ENCODE results near the gene RIPPLY1.

Gene RIPPLY1

DNA sequence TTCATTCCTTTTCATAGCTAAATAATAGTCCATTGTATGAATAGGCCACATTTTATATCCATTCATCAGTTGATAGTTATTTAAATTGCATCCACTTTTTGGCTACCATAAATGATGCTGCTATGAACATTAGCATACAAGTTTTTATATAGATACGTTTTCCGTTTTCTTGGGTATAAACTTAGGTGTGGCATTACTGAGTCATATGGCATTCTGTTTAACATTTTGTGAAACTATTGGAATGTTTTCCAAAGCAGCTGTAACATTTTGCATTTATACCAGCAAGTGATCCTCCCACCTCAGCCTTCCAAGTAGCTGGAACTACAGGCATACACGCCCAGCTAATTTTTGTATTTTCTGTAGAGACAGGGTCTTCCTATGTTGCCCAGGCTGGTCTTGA, 43.3 kb upstream of the RIPPLY1 start:
- H3K27ac ChIP-seq: no peak overlapping the region
- no peak for DNase-seq (ENCODE audit: low spot score)
- no peak overlapping the region for H3K4me3 ChIP-seq
- TF ChIP-seq, protein P1, sequence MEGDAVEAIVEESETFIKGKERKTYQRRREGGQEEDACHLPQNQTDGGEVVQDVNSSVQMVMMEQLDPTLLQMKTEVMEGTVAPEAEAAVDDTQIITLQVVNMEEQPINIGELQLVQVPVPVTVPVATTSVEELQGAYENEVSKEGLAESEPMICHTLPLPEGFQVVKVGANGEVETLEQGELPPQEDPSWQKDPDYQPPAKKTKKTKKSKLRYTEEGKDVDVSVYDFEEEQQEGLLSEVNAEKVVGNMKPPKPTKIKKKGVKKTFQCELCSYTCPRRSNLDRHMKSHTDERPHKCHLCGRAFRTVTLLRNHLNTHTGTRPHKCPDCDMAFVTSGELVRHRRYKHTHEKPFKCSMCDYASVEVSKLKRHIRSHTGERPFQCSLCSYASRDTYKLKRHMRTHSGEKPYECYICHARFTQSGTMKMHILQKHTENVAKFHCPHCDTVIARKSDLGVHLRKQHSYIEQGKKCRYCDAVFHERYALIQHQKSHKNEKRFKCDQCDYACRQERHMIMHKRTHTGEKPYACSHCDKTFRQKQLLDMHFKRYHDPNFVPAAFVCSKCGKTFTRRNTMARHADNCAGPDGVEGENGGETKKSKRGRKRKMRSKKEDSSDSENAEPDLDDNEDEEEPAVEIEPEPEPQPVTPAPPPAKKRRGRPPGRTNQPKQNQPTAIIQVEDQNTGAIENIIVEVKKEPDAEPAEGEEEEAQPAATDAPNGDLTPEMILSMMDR (IDR thresholded peaks at IDR 0.05): no peak

GRCh38 chrX:106940068-106940467, 36.9 kb upstream of the RIPPLY1 start:
- no peak for DNase-seq (ENCODE audit: low spot score)
- TF ChIP-seq, protein P1 (IDR thresholded peaks at IDR 0.05): no peak
- H3K4me3 ChIP-seq: no peak overlapping the region
- H3K27ac ChIP-seq: no peak overlapping the region

DNA sequence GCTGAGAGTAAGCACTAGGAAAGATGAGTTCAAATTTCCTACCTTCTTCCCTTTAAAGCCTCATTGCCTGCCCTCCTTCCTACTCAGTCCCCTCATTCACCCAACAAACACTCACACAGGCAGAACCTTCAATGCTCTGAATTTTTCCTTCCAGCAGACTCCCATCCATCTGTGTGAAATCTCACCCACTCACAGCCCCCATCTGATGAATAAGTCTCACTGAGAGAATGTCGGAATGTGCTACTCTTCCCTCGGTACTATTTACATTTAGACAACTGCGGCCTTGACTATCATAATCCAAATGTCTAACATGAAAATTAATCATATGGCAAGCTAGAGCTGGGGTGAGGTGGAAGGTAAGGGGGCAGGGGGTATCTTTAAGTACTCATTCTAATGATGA, 36.4 kb upstream of the RIPPLY1 start:
- DNase-seq (ENCODE audit: low spot score): no peak
- H3K4me3 ChIP-seq: no peak overlapping the region
- no peak overlapping the region for H3K27ac ChIP-seq
- TF ChIP-seq, protein P1 (IDR thresholded peaks at IDR 0.05): no peak

DNA sequence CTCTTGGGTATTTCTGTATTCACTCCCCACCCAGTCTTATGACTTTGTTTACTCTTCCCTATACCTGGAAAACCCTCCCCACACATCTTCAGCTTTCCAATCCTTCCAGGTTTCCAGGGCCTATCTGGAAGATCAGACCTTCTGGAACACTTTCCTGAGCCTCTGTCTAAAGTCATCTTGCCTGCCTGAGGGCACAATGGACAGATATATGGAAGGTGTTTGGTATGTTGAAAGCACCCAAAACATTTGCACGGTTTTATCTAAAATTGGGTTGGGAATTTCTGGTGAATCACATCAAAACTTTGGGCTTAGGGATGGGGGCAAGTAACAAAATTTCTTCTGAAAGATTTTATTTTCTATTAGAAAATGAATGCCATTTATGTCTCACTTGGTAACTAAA, 33.1 kb upstream of the RIPPLY1 start:
- H3K4me3 ChIP-seq: no peak overlapping the region
- no peak for DNase-seq (ENCODE audit: low spot score)
- no peak overlapping the region for H3K27ac ChIP-seq
- TF ChIP-seq, protein P1 (IDR thresholded peaks at IDR 0.05): no peak

GRCh38 chrX:106935175-106935574, 32.0 kb upstream of the RIPPLY1 start:
- TF ChIP-seq, protein P1 (IDR thresholded peaks at IDR 0.05): no peak
- Histone ChIP-seq H3K27ac (no peak overlapping the region), H3K4me3 (no peak overlapping the region)
- no peak for DNase-seq (ENCODE audit: low spot score)

DNA sequence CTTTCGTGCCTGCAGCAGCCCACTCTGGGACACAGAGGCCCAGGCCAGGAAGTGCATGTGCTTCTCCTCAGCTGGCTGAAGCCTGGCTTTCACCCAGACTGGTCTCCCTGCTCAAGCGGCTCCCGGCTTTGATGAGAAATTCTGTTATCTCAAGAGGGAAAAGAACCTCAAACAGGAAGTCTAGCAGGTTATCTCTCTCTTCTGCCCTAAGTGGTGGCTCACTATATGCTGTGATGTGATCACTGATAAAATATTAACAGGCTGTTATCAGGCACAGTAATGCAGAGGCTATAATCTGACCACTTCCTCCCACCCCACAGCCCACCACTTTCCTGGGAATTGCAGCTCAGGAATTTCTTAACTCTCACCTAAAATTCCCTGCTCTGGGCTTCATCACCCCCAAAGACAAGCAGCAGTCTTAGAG, 30.4 kb upstream of the RIPPLY1 start:
- TF ChIP-seq, protein P1 (IDR thresholded peaks at IDR 0.05): no peak
- Histone ChIP-seq H3K27ac (no peak overlapping the region), H3K4me3 (no peak overlapping the region)
- DNase-seq (ENCODE audit: low spot score): no peak

- no peak overlapping the region for H3K4me3 ChIP-seq
- TF ChIP-seq, protein P1 (IDR thresholded peaks at IDR 0.05): no peak
- peak overlapping the region in 1 of 2 donors; percentile 6 for H3K27ac ChIP-seq
- no peak for DNase-seq (ENCODE audit: low spot score)
Measured at GRCh38 chrX:106932960-106933537, 29.9 kb upstream of the RIPPLY1 start.
